HG02943 (cell line): Measurements from ENCODE around the gene SLC25A42.
"Not testable (repeated sequence)": the region's sequence is repeated elsewhere in the genome, so short reads cannot be mapped to it uniquely, and the experiment has no call there.

Source experiments
- ATAC-seq: cut with Tn5 transposase; IDR thresholded peaks from one replicate; pipeline ENCODE4 v1.9.1; 2021; ENCODE audit warnings: mild to moderate bottlenecking, low read depth, moderate library complexity; ENCODE audit not compliant: unreplicated experiment

The SLC25A42 gene

DNA sequence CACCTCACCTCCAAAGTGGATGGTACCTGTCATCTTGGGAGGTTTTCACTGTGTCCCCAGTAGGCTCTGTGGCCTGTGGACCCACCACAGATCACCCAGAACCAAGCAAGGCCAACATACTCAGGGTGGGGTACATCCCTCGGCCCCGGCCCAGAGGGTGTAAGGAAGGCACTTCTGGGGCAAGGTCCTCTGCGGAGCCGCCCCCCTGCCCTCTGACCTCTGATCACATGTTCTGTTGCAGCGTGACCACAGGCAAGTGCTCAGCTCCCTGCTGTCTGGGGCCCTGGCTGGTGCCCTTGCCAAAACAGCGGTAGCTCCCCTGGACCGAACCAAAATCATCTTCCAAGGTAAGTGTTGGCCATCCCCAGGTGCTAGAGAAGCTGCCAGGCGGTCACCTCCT is 37.7 kb downstream of the SLC25A42 start:
- ATAC-seq = no peak

DNA sequence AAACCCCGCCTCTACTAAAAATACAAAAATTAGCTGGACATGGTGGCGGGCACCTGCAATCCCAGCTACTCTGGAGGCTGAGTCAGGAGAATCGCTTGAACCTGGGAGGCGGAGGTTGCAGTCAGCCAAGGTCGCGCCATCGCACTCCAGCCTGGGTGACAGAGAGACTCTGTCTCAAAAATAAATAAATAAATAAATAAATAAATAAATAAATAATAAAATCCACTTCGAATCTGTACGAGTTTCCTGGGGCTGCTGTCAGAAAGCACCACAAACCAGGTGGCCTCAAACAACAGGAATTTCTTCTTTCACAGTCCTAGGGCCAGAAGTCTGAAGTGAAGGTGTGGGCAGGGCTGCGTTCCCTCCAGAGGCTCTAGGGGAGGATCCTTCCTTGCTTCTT is 38.8 kb downstream of the SLC25A42 start:
- not testable (repeated sequence) for ATAC-seq

DNA sequence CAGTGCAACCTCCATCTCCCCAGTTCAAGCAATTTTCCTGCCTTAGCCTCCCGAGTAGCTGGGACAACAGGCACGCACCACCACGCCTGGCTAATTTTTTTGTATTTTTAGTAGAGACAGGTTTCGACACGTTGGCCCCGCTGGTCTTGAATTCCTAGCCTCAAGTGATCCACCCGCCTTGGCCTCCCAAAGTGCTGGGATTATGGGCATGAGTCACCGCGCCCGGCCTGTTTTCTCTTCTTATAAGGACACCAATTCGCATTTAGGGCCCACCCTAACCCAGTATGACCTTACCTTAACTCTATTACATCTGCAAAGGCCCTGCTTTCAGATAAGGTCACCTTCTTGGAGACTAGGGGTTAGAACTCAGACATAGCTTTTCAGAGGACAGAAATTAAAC is 39.4 kb downstream of the SLC25A42 start:
- no peak for ATAC-seq

DNA sequence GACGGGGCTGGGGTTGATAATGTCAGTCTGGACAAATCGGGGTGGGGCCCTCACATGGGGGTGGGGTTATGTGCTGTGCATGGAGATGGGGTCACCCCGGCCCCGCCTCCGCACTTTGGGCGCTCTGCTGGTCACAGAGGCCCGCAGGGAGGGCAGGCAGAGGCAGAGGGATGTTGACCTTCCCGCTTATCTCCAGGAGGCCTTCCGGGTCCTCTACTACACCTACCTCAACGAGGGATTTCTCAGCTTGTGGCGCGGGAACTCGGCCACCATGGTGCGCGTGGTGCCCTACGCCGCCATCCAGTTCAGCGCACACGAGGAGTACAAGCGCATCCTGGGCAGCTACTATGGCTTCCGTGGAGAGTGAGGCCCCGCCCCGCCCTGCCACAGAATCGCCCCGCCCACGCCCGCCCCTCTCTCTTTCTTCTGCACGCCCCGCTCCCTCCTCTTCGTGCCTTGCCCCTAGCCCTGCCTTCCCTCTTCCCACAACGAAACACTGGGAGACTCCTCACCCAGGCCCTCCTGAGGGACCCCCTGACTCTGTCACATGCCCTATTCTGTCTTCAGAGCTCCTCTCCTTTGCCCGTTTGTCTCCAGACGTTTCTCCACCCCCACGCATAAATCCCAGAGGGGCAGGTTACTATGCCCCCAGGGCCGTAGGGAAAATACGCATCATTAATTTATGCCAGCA is 41.7 kb downstream of the SLC25A42 start:
- no peak for ATAC-seq

GRCh38 chr19:19106056-19106551 is 42.3 kb downstream of the SLC25A42 start:
- no peak for ATAC-seq

GRCh38 chr19:19106938-19107337 is 43.1 kb downstream of the SLC25A42 start:
- ATAC-seq = not testable (repeated sequence)

GRCh38 chr19:19107654-19108053 is 43.9 kb downstream of the SLC25A42 start:
- no peak for ATAC-seq

GRCh38 chr19:19109601-19110000 is 45.8 kb downstream of the SLC25A42 start:
- no peak for ATAC-seq

DNA sequence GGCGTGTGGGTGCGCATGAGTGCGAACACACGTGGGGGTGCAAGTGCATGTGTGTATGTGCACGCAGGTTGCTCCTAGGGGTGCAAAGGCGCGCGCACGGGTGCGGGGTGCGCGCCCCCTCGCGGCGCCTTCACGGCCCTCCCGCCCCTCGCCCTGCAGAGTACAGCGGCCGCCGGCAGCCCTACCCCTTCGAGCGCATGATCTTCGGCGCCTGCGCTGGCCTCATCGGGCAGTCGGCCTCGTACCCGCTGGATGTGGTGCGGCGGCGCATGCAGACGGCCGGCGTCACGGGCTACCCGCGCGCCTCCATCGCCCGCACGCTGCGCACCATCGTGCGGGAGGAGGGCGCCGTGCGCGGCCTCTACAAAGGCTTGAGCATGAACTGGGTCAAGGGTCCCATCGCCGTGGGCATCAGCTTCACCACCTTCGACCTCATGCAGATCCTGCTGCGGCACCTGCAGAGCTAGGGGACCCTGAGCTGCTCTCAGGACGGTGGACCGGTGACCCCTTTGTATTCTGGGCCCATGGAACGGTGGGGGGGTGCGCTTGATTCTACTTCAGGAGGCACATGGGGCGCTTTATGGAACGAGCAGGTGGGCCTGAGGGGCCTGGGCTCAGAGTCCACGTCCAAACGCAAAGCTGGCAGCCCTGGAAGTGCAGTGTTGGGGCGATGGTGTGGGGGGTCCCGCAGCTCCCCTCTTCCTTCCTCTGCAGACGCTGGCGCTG is 46.8 kb downstream of the SLC25A42 start:
- no peak for ATAC-seq

- no peak for ATAC-seq
Measured at GRCh38 chr19:19111136-19111835, 47.5 kb downstream of the SLC25A42 start.

DNA sequence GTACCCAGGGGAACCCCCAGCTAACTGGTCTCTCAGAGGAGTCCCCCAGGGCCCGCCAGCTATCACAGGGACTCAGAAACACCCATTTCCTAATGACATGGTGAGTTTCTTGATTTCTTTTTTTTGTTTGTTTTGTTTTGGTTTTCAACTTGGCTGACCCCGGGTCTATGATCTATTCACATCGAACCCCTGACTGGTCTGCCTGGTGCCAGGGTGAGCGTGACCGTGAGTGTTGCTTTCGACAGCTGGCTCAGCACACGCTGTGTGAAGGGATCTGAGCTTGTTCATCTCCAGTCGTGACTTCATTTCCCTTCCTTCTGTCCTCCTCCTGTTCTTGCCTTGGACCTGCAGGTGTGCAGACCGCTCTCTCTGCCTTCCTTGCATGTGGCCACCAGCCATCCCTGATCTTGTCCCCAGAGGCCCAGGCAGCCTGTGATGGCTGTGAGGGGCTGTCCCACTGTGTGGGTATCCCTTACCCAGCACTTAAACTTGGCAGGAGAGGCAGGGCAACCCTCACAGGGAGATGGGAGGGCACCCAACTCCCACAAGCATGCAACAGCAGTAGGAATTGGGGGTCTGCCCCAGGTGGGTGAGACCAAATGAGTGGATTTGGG is 48.3 kb downstream of the SLC25A42 start:
- ATAC-seq = no peak

- ATAC-seq = no peak
Measured at GRCh38 chr19:19113040-19113626, 49.3 kb downstream of the SLC25A42 start.

- no peak for ATAC-seq
Measured at GRCh38 chr19:19115954-19116353, 52.2 kb downstream of the SLC25A42 start.

DNA sequence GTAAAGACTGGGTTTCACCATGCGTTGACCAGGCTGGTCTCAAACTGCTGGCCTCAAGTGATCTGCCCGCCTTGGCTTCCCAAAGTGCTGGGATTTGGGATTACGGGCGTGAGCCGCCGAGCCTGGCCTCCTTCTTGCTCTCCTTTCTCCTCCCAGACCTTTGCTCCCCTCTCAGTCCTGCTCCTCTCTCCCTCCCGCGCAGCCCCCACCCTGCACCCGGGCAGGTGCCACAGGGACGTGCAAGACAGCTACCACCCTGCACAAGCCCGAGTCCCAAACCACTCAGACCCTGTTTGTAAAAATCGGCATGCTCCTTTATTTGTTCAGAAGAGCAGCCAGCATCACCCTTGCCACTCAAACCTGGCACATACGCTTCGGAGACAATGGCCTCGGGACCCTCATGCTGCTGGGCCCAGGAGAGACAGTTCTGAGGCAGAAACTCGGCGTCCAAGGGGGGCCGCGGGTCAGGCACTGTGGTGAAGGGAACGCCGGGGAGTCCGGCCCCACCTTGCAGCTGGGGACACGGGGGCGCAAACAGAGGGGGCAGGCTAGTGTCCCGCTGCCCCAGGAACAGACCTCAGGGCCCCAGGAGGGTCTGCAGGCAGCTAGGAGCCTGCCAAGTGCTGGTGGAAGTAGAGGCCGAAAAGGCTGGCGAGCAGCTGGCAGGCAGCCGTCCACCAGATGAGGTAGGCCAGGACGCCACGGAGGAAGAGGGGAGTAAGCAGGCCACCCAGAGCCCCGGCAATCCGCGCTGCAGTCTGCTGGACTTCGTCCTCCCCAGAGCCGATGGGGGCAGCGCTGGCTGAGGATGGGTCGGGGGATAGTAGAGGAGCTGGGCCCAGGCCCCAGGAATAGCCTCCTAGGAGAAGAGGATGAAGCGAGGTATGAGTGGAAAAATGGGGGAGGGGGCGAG is 55.8 kb downstream of the SLC25A42 start:
- no peak for ATAC-seq

DNA sequence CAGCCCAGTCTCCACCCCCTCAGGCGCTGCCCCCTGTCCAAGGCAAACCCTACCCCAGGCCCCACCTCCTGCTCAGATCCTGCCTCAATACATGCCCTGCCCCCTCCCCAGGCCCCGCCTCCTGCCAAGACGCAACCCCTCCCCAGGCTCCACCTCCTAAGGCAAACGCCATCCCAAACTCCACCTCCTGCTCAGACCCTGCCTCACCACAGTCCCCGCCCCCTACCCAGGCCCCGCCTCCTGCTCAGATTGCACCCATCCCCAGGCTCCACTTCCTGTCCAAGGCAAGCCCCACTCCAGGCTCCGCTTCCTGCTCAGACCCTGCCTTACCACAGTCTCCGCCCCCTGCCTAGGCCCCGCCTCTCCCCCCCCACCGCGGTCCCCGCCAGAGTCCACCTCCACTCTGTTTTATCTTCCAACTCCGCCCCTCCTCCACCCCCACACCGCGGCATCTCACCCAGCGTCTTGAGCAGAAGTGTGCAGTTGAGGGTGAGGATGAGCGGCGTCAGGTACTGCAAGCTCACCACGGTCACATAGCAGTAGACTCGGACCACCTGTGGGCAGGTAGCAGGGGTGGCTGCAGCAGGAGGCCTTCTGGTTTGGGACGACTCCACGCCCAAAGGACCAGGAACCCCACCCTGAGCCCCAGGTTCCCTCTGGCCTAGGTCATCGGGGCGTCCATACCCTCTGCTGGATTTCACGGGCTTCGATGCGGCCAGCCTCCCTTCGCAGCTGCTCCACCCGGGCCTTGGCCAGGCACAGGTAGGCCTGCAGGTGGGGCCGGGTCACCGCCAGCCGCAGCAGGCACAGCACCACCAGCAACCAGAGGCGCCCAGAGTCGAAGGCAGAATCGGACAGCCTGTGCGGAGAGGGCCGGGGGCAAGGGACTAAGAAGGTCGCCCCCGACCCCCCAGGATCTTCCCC is 56.8 kb downstream of the SLC25A42 start:
- no peak for ATAC-seq

DNA sequence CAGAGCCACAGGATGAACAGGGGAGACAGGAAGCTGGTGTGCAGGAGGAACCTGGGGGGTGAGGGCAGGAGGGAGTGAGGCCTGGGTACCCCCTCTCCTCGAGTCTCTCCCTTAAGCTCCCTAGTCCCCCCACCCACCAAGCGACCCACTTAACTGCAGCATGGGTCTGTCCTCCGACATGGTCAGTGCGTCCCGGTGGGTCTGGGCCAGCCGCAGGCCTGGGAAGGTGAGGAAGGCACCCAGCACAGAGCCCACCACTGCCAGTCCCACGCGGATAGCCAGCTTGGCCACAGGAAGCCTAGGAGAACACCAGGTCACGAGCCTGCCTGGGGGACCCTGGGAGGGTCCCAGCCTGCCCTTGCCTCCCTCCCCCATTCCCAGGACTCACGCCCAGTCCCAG is 57.6 kb downstream of the SLC25A42 start:
- no peak for ATAC-seq

DNA sequence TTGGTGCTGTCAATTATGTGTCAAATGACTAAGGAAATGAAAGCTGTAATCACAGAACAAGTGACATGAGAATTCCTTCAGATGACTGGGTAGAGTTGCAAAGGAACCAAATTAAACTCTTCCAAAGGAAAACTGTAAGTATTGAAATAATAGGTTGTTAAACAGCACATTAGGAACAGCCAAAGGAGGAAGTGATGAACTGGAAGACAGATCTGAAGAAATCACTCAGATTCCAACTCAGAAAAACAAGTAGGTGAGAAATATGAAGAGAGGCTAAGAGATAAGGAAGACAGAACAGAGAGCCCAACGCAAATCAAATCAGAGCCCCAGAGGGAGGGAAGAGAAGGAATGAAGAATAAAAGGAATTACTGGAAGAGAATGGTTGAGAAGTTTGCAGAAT is 59.1 kb downstream of the SLC25A42 start:
- no peak for ATAC-seq

DNA sequence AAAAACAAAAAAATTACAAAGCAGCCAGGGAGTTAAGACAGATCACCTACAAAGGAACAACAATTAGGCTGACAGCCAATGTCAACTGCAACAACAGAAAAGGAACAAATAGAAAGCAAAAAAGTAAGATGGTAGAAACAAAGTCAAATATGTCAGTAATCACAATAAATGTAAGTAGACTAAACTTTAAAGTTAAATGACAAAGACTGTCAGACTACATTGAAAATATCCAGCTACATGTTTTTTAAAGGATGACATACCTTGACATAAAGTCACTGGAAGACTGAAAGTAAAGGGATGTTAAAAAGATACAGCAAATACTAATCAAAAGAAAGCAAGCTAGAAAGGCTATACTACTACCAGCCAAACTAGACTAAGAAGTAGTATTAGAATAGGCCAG is 59.6 kb downstream of the SLC25A42 start:
- no peak for ATAC-seq

- no peak for ATAC-seq
Measured at GRCh38 chr19:19126102-19126501, 62.3 kb downstream of the SLC25A42 start.
